Ovary (tissue), 9 donors: ENCODE data around the gene C12orf57. TPM values are rescaled to one million over a fixed set of nuclear protein-coding genes. Genes with fewer than 3 reads are reported as not detected.

Source experiments
- DNase-seq, 5 donors: peaks; one replicate each; pipeline ENCODE4 v3.0.0-alpha.2; 2019 to 2020
- H3K27ac ChIP-seq, 2 donors: fragments of 200-600 bp; one replicate each; pipeline versions ENCODE4 v1.5.1 to v1.8.0; 2019 to 2022
- H3K27me3 ChIP-seq: fragments of 200-600 bp; one replicate; pipeline ENCODE4 v1.8.0; 2022
- H3K36me3 ChIP-seq: fragments of 200-600 bp; sonication (generic); one replicate; pipeline ENCODE4 v1.5.1; 2019
- H3K4me1 ChIP-seq: one replicate; pipeline ENCODE4 v1.8.1; 2013; ENCODE audit warnings: mild to moderate bottlenecking, moderate library complexity; ENCODE audit not compliant: insufficient read depth
- H3K4me3 ChIP-seq: fragments of 200-600 bp; sonication (generic); one replicate; pipeline ENCODE4 v1.5.1; 2017
- H3K9me3 ChIP-seq, 2 donors: fragments of 200-600 bp in 1 of 2; sonication (generic) in 1 of 2; one replicate each; pipeline versions ENCODE4 v1.5.1 to v1.8.1; 2013 to 2019; ENCODE audit warnings: mild to moderate bottlenecking in 1 of 2, moderate library complexity in 1 of 2
- CTCF ChIP-seq, 3 donors: fragments of 450-650 bp in 2 of 3; fragments of 200-600 bp in 1 of 3; IDR thresholded peaks; one replicate each; pipeline versions ENCODE4 v1.5.1 to v1.8.0; 2016 to 2022; ENCODE audit warnings: antibody characterized with exemption in 3 of 3, mild to moderate bottlenecking in 1 of 3
- EP300 ChIP-seq: sonication (generic); formaldehyde crosslinking; IDR thresholded peaks from one replicate; pipeline ENCODE4 v1.6.1; 2017; ENCODE audit warnings: antibody characterized with exemption
- POLR2A ChIP-seq: fragments of 450-650 bp; IDR thresholded peaks from one replicate; pipeline ENCODE4 v1.6.1; 2017; ENCODE audit warnings: antibody characterized with exemption, mild to moderate bottlenecking, moderate library complexity
- WGBS, 3 donors: extraction: QIAGEN DNeasy Blood & Tissue Kit in 1 of 3; methylation state at CpG; one replicate each; pipeline versions ENCODE4 v1.1.5 to v1.1.7; 2013 to 2017; 5-methylcytosine and 5-hydroxymethylcytosine counted together
- intact Hi-C, 4 donors: fragments of 100-400 bp; cut with DNase I; formaldehyde crosslinking; loops; one replicate each; pipeline versions ENCODE4 v1.11.0 to v1.15.1; 2022 to 2023
- polyA plus RNA-seq, 2 donors: library from polyadenylated mRNA; stranded (reverse); fragments of 200-250 nt in 1 of 2; fragments of 350-450 nt in 1 of 2; fragmentation: Illumina TruSeq in 1 of 2; extraction: RNeasy Lipid Tissue Mini Kit (QIAGEN cat#74804) in 1 of 2; gene quantifications; one replicate each; pipeline ENCODE4 v1.2.3, GENCODE V29; 2013 to 2014
- total RNA-seq, 7 donors: library from RNA; depleted of rRNA in 2 of 7; stranded (reverse); fragments of >200 nt in 2 of 7; fragmentation: NEBNext Ultra II Directional in 3 of 7; extraction: Animal tissue kit (Norgen Biotek cat#: 25700) in 3 of 7; gene quantifications; one replicate each; pipeline versions ENCODE4 v1.1.0 to v1.2.4, GENCODE V29; 2016 to 2023
- donor health status: DM: no; HTN: no; CAD: no; lungs with moderate emphysema.
- donor health status: DM: no; HTN: no; CAD: no.
- donor health status: Bipolar disorder and iron deficiency.
- donor health status: DM: yes; HTN: yes; CAD: no.
- donor health status: DM: no; HTN: no; CAD: no.
- donor health status: DM: yes; HTN: yes; CAD: no.

C12orf57 gene
- total and polyA plus RNA-seq, 9 donors, result 40.3 to 1,838 (median 633) TPM

GRCh38 chr12:6928022-6928702 is 15.7 kb upstream of the C12orf57 start:
- peaks cover 23% of the 10 kb centered on the region for H3K4me1 ChIP-seq
- no peak for TF ChIP-seq CTCF (IDR thresholded peaks at IDR 0.05)
- no peak for TF ChIP-seq EP300
- no peak for TF ChIP-seq POLR2A
- H3K4me3 ChIP-seq, result peak overlapping the region; percentile 74
- H3K36me3 ChIP-seq, result no peaks in the 10 kb centered on the region
- intact Hi-C loops, result loop anchor here in 1 of 4 donors (5.0 kb wide), 1 partner anchor 56 kb away; the partner anchor contains the start of gene SPSB2
- H3K27me3 ChIP-seq, result no peaks in the 10 kb centered on the region
- H3K27ac ChIP-seq, result peak overlapping the region; percentile 95 to 99
- H3K9me3 ChIP-seq, result no peaks in the 10 kb centered on the region
- WGBS, 3 donors, result 0 to 1% (median 1%) methylated on average over 15 to 72 of the region's 79 CpGs
- DNase-seq, result peak; percentile 54 to 73 (median 69)

- intact Hi-C loops, result loop anchor here in 1 of 4 donors (5.0 kb wide), 1 partner anchor 57 kb away; the partner anchor contains the start of gene SPSB2
- Histone ChIP-seq H3K36me3 (no peaks in the 10 kb centered on the region), H3K9me3 (no peaks in the 10 kb centered on the region), H3K4me3 (peak overlapping the region; percentile 74), H3K27me3 (no peaks in the 10 kb centered on the region), H3K27ac (peak overlapping the region; percentile 95 to 99), H3K4me1 (peaks cover 25% of the 10 kb centered on the region)
- TF ChIP-seq POLR2A, result peak; percentile 31
- TF ChIP-seq EP300, result no peak
- 2 to 3% (median 3%) methylated on average over 19 of the region's 19 CpGs for WGBS, 3 donors
- peak in 2 of 5 donors; percentile 31 to 39 for DNase-seq
Measured at GRCh38 chr12:6928703-6929407, 15.0 kb upstream of the C12orf57 start.

GRCh38 chr12:6929466-6930452 is 14.1 kb upstream of the C12orf57 start:
- H3K27me3 ChIP-seq, result no peaks in the 10 kb centered on the region
- peak in 2 of 5 donors; percentile 36 to 40 for DNase-seq
- H3K36me3 ChIP-seq, result no peaks in the 10 kb centered on the region
- TF ChIP-seq CTCF (IDR thresholded peaks at IDR 0.05), result no peak
- TF ChIP-seq EP300, result no peak
- TF ChIP-seq POLR2A, result no peak
- 15 to 21% (median 19%) methylated on average over 7 of the region's 7 CpGs for WGBS, 3 donors
- peaks cover 23% of the 10 kb centered on the region for H3K4me1 ChIP-seq
- peak overlapping the region; percentile 95 to 99 for H3K27ac ChIP-seq
- no peaks in the 10 kb centered on the region for H3K9me3 ChIP-seq
- H3K4me3 ChIP-seq, result peak overlapping the region; percentile 74
- intact Hi-C loops, result loop anchor here in 1 of 4 donors (5.0 kb wide), 1 partner anchor 57 kb away; the partner anchor contains the start of gene SPSB2

DNA sequence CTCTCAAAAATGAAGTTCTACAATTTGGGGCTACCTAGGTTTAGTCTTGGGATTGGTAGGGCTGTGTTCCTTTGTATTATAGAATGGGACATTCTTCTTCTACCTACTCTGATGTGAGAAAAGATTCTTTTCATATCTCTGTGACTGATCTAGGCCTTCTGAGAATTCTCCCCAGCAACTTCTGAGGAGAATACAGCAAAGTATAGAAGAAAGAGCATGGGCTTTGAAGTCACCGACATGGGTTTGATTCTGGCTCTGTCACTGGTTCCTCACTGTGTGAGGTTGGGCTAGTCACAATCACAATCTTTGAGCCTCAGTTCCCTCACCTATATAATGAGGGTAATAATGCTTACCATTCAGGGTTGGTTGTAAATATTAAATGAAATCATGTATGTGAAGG is 11.1 kb upstream of the C12orf57 start:
- Histone ChIP-seq H3K4me1 (peaks cover 12% of the 10 kb centered on the region), H3K4me3 (no peak overlapping the region), H3K27me3 (no peaks in the 10 kb centered on the region), H3K9me3 (no peaks in the 10 kb centered on the region), H3K36me3 (no peaks in the 10 kb centered on the region), H3K27ac (no peak overlapping the region)
- WGBS, 3 donors, result 44 to 55% (median 49%) methylated on average over 1 of the region's 1 CpG
- DNase-seq, result no peak
- intact Hi-C loops, result no loop called here
- no peak for TF ChIP-seq EP300
- TF ChIP-seq CTCF (IDR thresholded peaks at IDR 0.05), result no peak
- TF ChIP-seq POLR2A, result no peak
